ENCODE measurements around the gene TMSB10. TPM values are rescaled to one million over a fixed set of nuclear protein-coding genes. Genes with fewer than 3 reads are reported as not detected.

Gene TMSB10
- total and polyA plus RNA-seq, 4 donors: 2,245 to 4,399 (median 2,692) TPM

DNA sequence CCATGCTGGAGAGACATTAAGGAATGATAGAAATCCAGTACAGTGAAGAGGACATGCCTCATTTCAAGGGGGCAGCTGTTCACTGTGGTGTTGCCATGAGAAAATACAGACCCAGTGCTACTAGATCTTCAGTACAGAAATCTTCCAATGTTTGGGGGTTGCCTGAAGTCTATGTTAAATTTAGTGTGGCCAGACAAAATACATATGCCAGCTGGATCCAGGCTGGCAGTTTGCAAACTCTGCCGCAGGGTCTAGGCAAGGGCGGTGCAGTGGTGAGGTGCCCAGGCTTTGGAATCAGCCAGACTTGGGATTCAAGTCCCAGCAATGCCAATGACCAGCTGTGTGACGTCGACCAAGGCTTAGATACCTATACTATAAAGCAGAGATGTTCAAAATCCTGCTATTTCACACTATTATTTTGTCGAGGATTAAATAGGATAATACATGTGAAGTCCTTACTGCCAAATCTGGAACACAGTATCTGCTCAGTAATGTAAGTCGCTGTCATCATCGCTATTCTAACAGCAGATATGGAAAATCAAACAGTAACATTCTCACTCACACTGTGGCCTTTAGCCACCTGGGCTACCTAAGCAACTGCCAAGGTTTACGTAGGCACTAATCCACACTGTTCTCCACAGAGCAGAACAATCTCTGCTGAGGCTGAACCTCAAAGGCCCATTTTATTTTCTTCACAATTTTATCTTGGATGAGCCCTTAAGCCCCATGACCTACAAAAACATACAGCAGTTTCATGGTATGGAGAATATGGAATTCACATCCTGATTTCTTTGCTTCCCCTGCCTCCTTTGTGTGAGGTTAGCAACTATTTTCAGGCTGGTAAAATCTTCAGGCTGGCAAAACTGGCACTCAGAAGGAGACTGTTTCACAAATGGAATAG, 5.9 kb upstream of the TMSB10 start:
- no peak for DNase-seq (ENCODE audit: low read depth in 4 of 6, low spot score in 6 of 6)
- no peaks in the 10 kb centered on the region for H3K9me3 ChIP-seq (ENCODE audit: control insufficient read depth, insufficient read depth, low read length)
- H3K27me3 ChIP-seq (ENCODE audit: control insufficient read depth, insufficient read depth, low read length): no peaks in the 10 kb centered on the region
- no peak overlapping the region for H3K27ac ChIP-seq (ENCODE audit: low read depth, low read length)
- no peak overlapping the region for H3K4me3 ChIP-seq (ENCODE audit: low read depth, low read length)
- H3K4me1 ChIP-seq (ENCODE audit: control insufficient read depth, insufficient read depth, low read length): peaks cover 6% of the 10 kb centered on the region
- H3K36me3 ChIP-seq (ENCODE audit: control insufficient read depth, insufficient read depth, low read length): no peaks in the 10 kb centered on the region
- WGBS (ENCODE audit: insufficient coverage): 92% methylated on average over 5 of the region's 8 CpGs

DNA sequence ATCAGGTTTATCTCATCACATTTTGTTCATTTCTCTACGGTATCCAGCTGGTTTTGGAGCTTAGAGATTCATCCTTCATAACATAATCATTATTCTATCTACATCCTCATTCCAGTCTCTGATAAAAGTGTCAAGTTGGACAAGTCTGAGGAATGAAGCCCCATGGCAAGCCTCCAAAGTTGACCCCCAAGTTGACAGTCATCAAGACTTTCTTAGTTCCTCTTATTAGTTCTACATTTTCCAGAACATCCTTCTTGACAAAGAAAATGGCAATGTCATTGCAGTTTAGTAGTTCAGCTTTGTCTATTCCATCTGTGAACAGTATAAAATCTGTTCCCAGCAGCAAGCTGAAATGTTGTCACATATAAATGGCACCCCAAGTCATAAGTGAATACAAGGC, 4.5 kb upstream of the TMSB10 start:
- Histone ChIP-seq H3K27me3 (ENCODE audit: control insufficient read depth, insufficient read depth, low read length) (no peaks in the 10 kb centered on the region), H3K9me3 (ENCODE audit: control insufficient read depth, insufficient read depth, low read length) (no peaks in the 10 kb centered on the region), H3K27ac (ENCODE audit: low read depth, low read length) (no peak overlapping the region), H3K36me3 (ENCODE audit: control insufficient read depth, insufficient read depth, low read length) (no peaks in the 10 kb centered on the region), H3K4me1 (ENCODE audit: control insufficient read depth, insufficient read depth, low read length) (peaks cover 6% of the 10 kb centered on the region), H3K4me3 (ENCODE audit: low read depth, low read length) (no peak overlapping the region)
- no peak for DNase-seq (ENCODE audit: low read depth in 4 of 6, low spot score in 6 of 6)
- WGBS (ENCODE audit: insufficient coverage): 100% methylated on average over 1 of the region's 1 CpG

DNA sequence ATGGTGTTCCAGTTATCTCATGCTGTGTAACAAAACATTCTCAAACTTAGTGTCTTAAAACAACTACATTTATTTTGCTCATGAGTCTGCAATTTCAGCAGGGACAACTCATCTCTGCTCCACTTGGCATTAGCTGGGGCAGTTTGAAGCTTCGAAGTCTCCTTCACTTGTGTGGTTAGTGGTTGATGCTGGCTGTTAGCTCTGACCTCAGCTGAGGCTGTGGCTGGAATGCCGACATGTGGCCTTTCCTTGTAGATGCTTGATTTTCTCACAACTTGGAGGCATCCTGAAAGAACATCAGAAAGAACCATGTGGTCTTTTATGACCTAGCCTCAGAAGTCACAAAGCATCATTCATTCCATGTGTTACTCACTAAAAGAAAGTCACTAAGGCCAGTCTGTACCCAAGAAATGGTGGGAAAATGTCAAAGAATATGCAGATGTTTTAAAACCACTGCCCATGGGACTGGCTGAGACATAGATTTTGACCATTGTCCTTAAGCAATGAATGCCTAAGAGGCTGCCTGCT, 3.8 kb upstream of the TMSB10 start:
- H3K4me3 ChIP-seq (ENCODE audit: low read depth, low read length): no peak overlapping the region
- no peak for DNase-seq (ENCODE audit: low read depth in 4 of 6, low spot score in 6 of 6)
- H3K27ac ChIP-seq (ENCODE audit: low read depth, low read length): no peak overlapping the region
- H3K27me3 ChIP-seq (ENCODE audit: control insufficient read depth, insufficient read depth, low read length): no peaks in the 10 kb centered on the region
- peaks cover 4% of the 10 kb centered on the region for H3K36me3 ChIP-seq (ENCODE audit: control insufficient read depth, insufficient read depth, low read length)
- peaks cover 11% of the 10 kb centered on the region for H3K4me1 ChIP-seq (ENCODE audit: control insufficient read depth, insufficient read depth, low read length)
- 80% methylated on average over 1 of the region's 2 CpGs for WGBS (ENCODE audit: insufficient coverage)
- H3K9me3 ChIP-seq (ENCODE audit: control insufficient read depth, insufficient read depth, low read length): no peaks in the 10 kb centered on the region

DNA sequence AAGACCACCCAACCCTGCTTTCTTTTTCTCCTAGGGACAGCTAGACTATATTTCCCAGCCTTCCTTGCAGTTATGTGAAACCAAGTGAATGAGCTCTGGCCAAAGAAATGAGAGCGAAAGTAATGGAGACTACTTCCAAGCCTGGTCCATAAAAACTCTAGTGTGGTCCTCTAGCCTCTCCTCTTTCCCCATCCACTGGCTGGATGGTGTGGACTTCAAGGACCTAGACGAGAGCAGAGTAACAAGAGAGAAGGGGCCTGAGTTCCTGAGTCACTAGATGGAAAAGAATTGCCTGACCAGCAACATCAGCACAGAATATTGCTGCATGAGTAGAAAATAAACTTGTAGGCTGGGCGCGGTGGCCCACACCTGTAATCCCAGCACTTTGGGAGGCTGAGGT, 2.9 kb upstream of the TMSB10 start:
- WGBS (ENCODE audit: insufficient coverage): no CpG with 5 or more reads among the region's 4 CpGs
- H3K4me1 ChIP-seq (ENCODE audit: control insufficient read depth, insufficient read depth, low read length): peaks cover 16% of the 10 kb centered on the region
- H3K27me3 ChIP-seq (ENCODE audit: control insufficient read depth, insufficient read depth, low read length): no peaks in the 10 kb centered on the region
- H3K4me3 ChIP-seq (ENCODE audit: low read depth, low read length): no peak overlapping the region
- H3K27ac ChIP-seq (ENCODE audit: low read depth, low read length): no peak overlapping the region
- no peaks in the 10 kb centered on the region for H3K9me3 ChIP-seq (ENCODE audit: control insufficient read depth, insufficient read depth, low read length)
- peaks cover 4% of the 10 kb centered on the region for H3K36me3 ChIP-seq (ENCODE audit: control insufficient read depth, insufficient read depth, low read length)
- DNase-seq (ENCODE audit: low read depth in 4 of 6, low spot score in 6 of 6): no peak

DNA sequence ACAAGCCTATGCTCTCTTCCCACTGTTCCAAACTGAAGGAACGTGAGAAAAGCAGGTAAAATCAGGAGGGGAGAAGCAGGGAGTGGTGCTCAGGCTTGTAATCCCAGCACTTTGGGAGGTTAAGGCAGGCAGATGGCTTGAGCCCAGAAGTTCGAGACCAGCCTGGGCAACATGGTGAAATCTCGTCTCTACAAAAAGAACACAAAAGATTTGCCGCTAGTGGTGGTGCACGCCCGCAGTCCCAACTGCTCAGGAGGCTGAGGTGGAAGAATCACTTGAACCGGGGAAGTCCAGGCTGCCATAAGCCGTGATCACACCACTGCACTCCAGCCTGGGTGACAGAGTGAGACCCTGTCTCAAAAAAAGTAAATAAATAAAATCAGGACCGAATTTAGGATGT, 1.3 kb upstream of the TMSB10 start:
- H3K36me3 ChIP-seq (ENCODE audit: control insufficient read depth, insufficient read depth, low read length): peaks cover 6% of the 10 kb centered on the region
- no peaks in the 10 kb centered on the region for H3K9me3 ChIP-seq (ENCODE audit: control insufficient read depth, insufficient read depth, low read length)
- no peaks in the 10 kb centered on the region for H3K27me3 ChIP-seq (ENCODE audit: control insufficient read depth, insufficient read depth, low read length)
- 73% methylated on average over 6 of the region's 9 CpGs for WGBS (ENCODE audit: insufficient coverage)
- DNase-seq (ENCODE audit: low read depth in 4 of 6, low spot score in 6 of 6): no peak
- H3K27ac ChIP-seq (ENCODE audit: low read depth, low read length): no peak overlapping the region
- no peak overlapping the region for H3K4me3 ChIP-seq (ENCODE audit: low read depth, low read length)
- H3K4me1 ChIP-seq (ENCODE audit: control insufficient read depth, insufficient read depth, low read length): peaks cover 15% of the 10 kb centered on the region

DNA sequence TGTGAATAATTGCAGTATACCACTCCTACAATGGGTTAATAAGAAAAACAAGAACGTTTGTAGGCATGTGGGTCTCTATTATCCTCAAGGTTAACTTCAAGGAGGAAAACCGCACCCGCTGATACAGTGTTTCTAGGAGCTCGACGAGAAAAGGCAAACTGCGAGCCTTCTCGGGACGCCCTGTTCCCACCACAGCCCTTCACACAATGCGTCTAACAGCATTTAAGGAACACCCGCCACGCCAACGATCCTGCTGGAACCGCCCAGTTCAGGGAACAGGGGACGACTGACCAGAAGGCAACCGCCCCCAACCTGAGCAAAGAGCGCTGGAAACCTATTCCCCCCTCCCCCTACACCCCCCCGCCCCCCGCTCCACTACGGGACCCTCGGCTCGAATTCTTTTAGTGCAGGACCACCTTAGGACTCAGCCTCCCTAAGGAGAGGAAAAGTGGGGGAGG, 710 bp upstream of the TMSB10 start:
- Histone ChIP-seq H3K9me3 (ENCODE audit: control insufficient read depth, insufficient read depth, low read length) (no peaks in the 10 kb centered on the region), H3K36me3 (ENCODE audit: control insufficient read depth, insufficient read depth, low read length) (peaks cover 12% of the 10 kb centered on the region), H3K4me3 (ENCODE audit: low read depth, low read length) (peak overlapping the region; percentile 97), H3K4me1 (ENCODE audit: control insufficient read depth, insufficient read depth, low read length) (peaks cover 15% of the 10 kb centered on the region), H3K27ac (ENCODE audit: low read depth, low read length) (peak overlapping the region; percentile 84), H3K27me3 (ENCODE audit: control insufficient read depth, insufficient read depth, low read length) (no peaks in the 10 kb centered on the region)
- DNase-seq (ENCODE audit: low read depth in 4 of 6, low spot score in 6 of 6): peak in 3 of 6 donors; percentile 56 to 89 (median 83)
- WGBS (ENCODE audit: insufficient coverage): 0% methylated on average over 11 of the region's 21 CpGs

DNA sequence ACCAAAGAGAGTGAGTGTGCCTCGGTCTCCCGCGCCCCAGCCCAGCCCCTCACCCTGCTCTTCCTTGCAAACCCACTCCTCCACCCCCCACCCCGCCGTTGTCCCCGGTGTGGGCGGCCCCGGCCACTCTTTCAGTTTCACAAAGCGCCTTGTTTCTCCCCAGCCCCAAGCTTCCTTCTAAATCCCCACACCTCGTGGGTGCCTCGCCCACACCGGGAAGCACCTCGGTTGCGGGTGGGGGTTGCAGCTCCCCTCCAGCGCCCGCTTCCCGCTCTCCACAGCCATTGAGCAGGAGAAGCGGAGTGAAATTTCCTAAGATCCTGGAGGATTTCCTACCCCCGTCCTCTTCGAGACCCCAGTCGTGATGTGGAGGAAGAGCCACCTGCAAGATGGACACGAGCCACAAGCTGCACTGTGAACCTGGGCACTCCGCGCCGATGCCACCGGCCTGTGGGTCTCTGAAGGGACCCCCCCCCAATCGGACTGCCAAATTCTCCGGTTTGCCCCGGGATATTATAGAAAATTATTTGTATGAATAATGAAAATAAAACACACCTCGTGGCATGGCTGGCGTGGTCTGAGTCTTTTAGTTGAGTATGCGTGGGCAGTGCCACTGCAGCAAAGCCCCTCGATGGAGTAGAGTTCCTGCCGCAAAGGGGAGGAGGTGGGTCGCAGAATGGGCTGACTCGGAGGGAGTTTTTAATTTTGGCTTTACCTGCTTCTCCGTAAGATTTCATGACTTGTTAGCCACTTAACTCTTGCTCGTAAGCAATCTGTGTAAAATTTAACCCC, 848 bp downstream of the TMSB10 start:
- H3K27ac ChIP-seq (ENCODE audit: low read depth, low read length): peak overlapping the region; percentile 85
- H3K9me3 ChIP-seq (ENCODE audit: control insufficient read depth, insufficient read depth, low read length): no peaks in the 10 kb centered on the region
- 0% methylated on average over 31 of the region's 38 CpGs for WGBS (ENCODE audit: insufficient coverage)
- H3K4me1 ChIP-seq (ENCODE audit: control insufficient read depth, insufficient read depth, low read length): peaks cover 15% of the 10 kb centered on the region
- H3K4me3 ChIP-seq (ENCODE audit: low read depth, low read length): peak overlapping the region; percentile 97
- H3K27me3 ChIP-seq (ENCODE audit: control insufficient read depth, insufficient read depth, low read length): no peaks in the 10 kb centered on the region
- DNase-seq (ENCODE audit: low read depth in 4 of 6, low spot score in 6 of 6): peak in 2 of 6 donors; percentile 62 to 72
- peaks cover 14% of the 10 kb centered on the region for H3K36me3 ChIP-seq (ENCODE audit: control insufficient read depth, insufficient read depth, low read length)

DNA sequence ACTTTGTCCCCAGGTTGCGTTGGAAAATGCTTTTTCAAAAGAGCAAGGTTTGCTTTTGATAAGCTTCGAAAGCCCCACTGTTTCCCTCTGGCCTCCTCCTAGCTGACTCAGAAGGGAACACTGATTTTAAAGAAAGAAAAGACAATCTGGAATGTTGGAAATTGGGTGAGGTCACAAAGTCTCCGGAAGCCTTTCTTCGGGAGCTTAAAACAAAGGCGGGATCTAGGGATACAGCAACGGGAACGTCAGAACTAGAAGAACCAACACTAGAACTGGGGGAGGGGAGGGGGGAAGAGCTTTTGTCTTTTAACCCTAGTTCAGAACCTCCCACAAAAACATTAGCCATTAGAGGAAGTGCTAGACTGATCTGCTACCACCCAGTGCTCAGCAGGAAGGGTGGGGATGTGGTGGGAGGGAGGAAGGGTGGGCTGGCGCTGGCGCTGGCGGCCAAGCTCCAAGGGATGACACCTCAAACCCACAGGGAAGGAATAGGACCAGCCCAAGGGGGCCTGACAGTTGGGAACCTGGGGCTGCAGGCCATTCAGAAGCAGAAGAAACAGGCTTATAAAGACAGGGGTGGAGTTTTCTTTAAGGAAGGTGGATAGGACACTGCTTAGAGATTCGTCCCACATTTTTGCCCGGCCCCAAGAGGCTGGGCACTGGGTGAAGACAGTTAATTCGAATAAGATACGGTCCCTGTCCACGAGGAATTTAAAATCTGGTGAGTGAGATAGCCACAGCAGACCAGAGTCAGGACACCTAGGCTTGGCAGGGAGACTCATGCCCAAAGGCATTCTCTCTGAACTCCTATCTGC, 1.7 kb downstream of the TMSB10 start:
- peak in 2 of 6 donors; percentile 84 to 86 for DNase-seq (ENCODE audit: low read depth in 4 of 6, low spot score in 6 of 6)
- H3K4me3 ChIP-seq (ENCODE audit: low read depth, low read length): peak overlapping the region; percentile 97
- 25% methylated on average over 10 of the region's 15 CpGs for WGBS (ENCODE audit: insufficient coverage)

More for the DNA sequence above, 1.7 kb downstream of the TMSB10 start:
- peaks cover 15% of the 10 kb centered on the region for H3K4me1 ChIP-seq (ENCODE audit: control insufficient read depth, insufficient read depth, low read length)
- H3K27ac ChIP-seq (ENCODE audit: low read depth, low read length): peak overlapping the region; percentile 85
- no peaks in the 10 kb centered on the region for H3K27me3 ChIP-seq (ENCODE audit: control insufficient read depth, insufficient read depth, low read length)
- H3K36me3 ChIP-seq (ENCODE audit: control insufficient read depth, insufficient read depth, low read length): peaks cover 14% of the 10 kb centered on the region
- H3K9me3 ChIP-seq (ENCODE audit: control insufficient read depth, insufficient read depth, low read length): no peaks in the 10 kb centered on the region

All from spinal cord (tissue), 10 donors.